ENCODE measurements around the gene LAMC1. TPM values are rescaled to one million over a fixed set of nuclear protein-coding genes. Genes with fewer than 3 reads are reported as not detected.

The LAMC1 gene
- polyA plus RNA-seq, 1 experiment = 360 TPM

DNA sequence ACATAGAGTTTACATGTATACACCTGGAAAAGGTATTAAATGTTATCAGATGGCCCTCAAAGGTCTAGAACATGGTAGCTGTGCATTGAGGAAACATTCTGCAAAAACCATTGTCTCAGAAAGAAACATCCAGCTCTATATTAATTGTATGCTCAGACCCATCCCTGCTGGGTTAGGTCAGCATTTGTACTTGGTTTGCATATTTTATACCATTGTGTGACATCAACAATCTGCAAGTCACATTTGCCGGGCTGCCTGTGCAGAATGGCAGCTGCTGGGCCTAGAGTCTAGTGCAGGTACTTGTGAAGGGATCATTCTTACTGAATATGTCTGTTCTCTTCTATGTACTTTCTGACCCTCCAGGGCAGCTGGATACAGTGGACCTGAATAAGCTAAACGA lies 119.0 kb downstream of the LAMC1 start:
- CTCF ChIA-PET = interaction anchor here (0.9 to 1.3 kb wide), 5 partner anchors 69 to 180 kb away, joined by 3 to 4 read pairs (median 3); no protein-coding TSS in a partner anchor
- H3K36me3 ChIP-seq (ENCODE audit: control insufficient read depth, insufficient read depth, low read length) = peaks cover 32% of the 10 kb centered on the region
- DNase-seq (ENCODE audit: low read depth) = no peak
- TF ChIP-seq CTCF (IDR thresholded peaks at IDR 0.05; ENCODE audit: insufficient read depth, low read depth, low read length) = no peak
- POLR2A ChIA-PET = no interaction called here
- no peaks in the 10 kb centered on the region for H3K27me3 ChIP-seq (ENCODE audit: control insufficient read depth, insufficient read depth, low read length)
- no peak overlapping the region for H3K4me3 ChIP-seq (ENCODE audit: low read depth, low read length)

DNA sequence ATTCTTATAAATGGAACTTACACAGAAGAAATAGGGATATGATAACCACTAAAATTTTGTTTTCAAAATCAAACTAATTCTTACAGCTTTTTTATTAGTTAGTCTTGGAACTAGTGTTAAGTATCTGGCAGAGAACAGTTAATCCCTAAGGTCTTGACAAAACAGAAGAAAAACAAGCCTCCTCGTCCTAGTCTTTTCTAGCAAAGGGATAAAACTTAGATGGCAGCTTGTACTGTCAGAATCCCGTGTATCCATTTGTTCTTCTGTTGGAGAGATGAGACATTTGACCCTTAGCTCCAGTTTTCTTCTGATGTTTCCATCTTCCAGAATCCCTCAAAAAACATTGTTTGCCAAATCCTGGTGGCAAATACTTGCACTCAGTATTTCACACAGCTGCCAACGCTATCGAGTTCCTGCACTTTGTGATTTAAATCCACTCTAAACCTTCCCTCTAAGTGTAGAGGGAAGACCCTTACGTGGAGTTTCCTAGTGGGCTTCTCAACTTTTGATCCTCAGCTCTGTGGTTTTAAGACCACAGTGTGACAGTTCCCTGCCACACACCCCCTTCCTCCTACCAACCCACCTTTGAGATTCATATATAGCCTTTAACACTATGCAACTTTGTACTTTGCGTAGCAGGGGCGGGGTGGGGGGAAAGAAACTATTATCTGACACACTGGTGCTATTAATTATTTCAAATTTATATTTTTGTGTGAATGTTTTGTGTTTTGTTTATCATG lies 120.5 kb downstream of the LAMC1 start:
- CTCF ChIA-PET = no interaction called here
- Histone ChIP-seq H3K27me3 (ENCODE audit: control insufficient read depth, insufficient read depth, low read length) (no peaks in the 10 kb centered on the region), H3K4me3 (ENCODE audit: low read depth, low read length) (no peak overlapping the region), H3K36me3 (ENCODE audit: control insufficient read depth, insufficient read depth, low read length) (peaks cover 30% of the 10 kb centered on the region)
- TF ChIP-seq CTCF (IDR thresholded peaks at IDR 0.05; ENCODE audit: insufficient read depth, low read depth, low read length) = no peak
- POLR2A ChIA-PET = no interaction called here
- no peak for DNase-seq (ENCODE audit: low read depth)

DNA sequence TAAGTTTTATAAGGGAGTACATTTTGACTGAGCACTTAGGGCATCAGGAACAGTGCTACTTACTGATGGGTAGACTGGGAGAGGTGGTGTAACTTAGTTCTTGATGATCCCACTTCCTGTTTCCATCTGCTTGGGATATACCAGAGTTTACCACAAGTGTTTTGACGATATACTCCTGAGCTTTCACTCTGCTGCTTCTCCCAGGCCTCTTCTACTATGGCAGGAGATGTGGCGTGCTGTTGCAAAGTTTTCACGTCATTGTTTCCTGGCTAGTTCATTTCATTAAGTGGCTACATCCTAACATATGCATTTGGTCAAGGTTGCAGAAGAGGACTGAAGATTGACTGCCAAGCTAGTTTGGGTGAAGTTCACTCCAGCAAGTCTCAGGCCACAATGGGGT lies 121.5 kb downstream of the LAMC1 start:
- H3K27me3 ChIP-seq (ENCODE audit: control insufficient read depth, insufficient read depth, low read length) = no peaks in the 10 kb centered on the region
- DNase-seq (ENCODE audit: low read depth) = no peak
- peaks cover 28% of the 10 kb centered on the region for H3K36me3 ChIP-seq (ENCODE audit: control insufficient read depth, insufficient read depth, low read length)
- no peak overlapping the region for H3K4me3 ChIP-seq (ENCODE audit: low read depth, low read length)
- no peak for TF ChIP-seq CTCF (IDR thresholded peaks at IDR 0.05; ENCODE audit: insufficient read depth, low read depth, low read length)
- ChIA-PET POLR2A (no interaction called here), CTCF (no interaction called here)

DNA sequence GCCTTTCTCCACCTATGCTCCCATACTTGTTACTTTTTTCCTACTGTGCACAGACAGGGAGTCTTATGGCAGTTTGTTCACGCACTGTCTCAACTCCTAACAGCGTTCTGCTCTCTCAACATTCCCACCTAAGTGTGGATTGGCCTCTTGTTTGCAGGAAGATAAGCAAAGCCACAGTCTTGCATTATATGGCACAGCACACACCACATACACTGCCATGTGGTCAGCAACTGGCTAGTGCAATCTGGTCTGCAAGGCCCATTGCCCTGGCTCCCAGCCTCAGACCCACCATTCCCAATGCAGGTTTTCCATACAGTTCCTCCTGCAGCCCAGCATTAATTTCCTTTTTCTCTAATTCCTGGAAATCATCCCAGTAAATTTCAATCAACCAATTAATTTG lies 124.5 kb downstream of the LAMC1 start:
- TF ChIP-seq CTCF (IDR thresholded peaks at IDR 0.05; ENCODE audit: insufficient read depth, low read depth, low read length) = no peak
- no peak overlapping the region for H3K4me3 ChIP-seq (ENCODE audit: low read depth, low read length)
- no peaks in the 10 kb centered on the region for H3K27me3 ChIP-seq (ENCODE audit: control insufficient read depth, insufficient read depth, low read length)
- CTCF ChIA-PET = no interaction called here
- POLR2A ChIA-PET = no interaction called here
- H3K36me3 ChIP-seq (ENCODE audit: control insufficient read depth, insufficient read depth, low read length) = peaks cover 12% of the 10 kb centered on the region
- DNase-seq (ENCODE audit: low read depth) = no peak

DNA sequence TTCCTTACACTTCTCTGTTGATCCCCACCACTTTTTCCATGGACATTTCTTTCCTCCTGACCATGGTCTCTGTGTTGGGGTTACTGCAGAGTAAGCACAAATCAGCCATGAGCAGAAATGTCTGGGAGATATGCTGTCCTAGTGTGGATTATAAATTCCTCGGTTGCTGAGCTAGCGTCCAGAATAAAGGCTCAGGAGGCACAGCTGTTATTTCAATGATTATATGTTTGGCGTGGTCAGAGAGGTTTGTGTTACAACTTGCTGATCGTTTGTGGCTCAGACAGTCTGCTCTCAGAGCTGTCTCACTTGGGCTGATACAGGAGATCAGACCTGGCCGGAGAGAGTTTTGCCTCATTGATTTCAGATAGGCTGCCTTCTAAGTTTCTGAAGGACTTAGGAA lies 125.4 kb downstream of the LAMC1 start:
- Histone ChIP-seq H3K27me3 (ENCODE audit: control insufficient read depth, insufficient read depth, low read length) (no peaks in the 10 kb centered on the region), H3K36me3 (ENCODE audit: control insufficient read depth, insufficient read depth, low read length) (peaks cover 8% of the 10 kb centered on the region), H3K4me3 (ENCODE audit: low read depth, low read length) (no peak overlapping the region)
- ChIA-PET CTCF (interaction anchor here (1.4 kb wide), 1 partner anchor 9 kb away, joined by 5 read pairs; no protein-coding TSS in a partner anchor), POLR2A (interaction anchor here (1.0 kb wide), 2 partner anchors 11 to 93 kb away, joined by 4 to 5 read pairs; no protein-coding TSS in a partner anchor)
- TF ChIP-seq CTCF (IDR thresholded peaks at IDR 0.05; ENCODE audit: insufficient read depth, low read depth, low read length) = no peak
- DNase-seq (ENCODE audit: low read depth) = no peak

Data from BJ (cell line).